ENCODE measurements around the gene MEGF11.

The MEGF11 gene

DNA sequence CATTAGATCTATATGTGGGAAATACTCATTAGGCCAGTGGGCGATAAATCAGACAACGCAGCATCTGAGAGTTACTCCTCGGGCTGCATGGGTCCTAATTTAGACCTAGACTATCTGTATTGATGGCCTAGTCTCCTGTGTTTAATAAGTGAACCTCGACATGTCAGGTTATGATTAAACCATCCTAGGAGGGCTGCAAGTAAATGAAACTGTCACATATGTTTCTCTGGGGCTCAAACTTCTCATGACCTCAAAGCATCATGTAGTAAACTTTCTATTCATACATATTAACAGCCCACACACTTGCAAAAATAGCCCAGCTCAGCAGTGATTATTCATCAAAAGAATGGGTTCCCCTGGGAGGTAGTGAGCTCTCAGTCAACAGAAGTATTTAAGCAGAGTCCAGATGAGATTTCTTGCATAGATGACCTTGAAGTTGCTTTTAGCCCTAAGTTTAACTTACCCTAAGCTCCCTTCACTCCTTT is 332.7 kb downstream of the MEGF11 start:
- H3K9ac ChIP-seq (ENCODE audit: low read length), result no peak overlapping the region
- peaks cover 38% of the 10 kb centered on the region for H3K4me1 ChIP-seq (ENCODE audit: insufficient read depth, low read length, severe bottlenecking)
- no peaks in the 10 kb centered on the region for H3K9me2 ChIP-seq (ENCODE audit: low read depth, low read length)
- no peaks in the 10 kb centered on the region for H3F3A ChIP-seq (ENCODE audit: insufficient read depth, low read length)
- no peak overlapping the region for H3K4me3 ChIP-seq (ENCODE audit: low read depth, low read length, poor library complexity, severe bottlenecking)
- H3K9me3 ChIP-seq (ENCODE audit: low read length), result no peaks in the 10 kb centered on the region
- TF ChIP-seq CTCF (IDR thresholded peaks at IDR 0.05; ENCODE audit: low read length) (no peak), EZH2 (IDR thresholded peaks at IDR 0.05; ENCODE audit: borderline replicate concordance, low read length) (no peak)
- H3K79me2 ChIP-seq (ENCODE audit: insufficient read depth, low read length), result no peaks in the 10 kb centered on the region
- H3K4me2 ChIP-seq (ENCODE audit: low read length), result no peak overlapping the region
- peak overlapping the region; percentile 6 for H3K27ac ChIP-seq (ENCODE audit: low read depth, low read length, poor library complexity, severe bottlenecking)
- no peaks in the 10 kb centered on the region for H4K20me1 ChIP-seq (ENCODE audit: insufficient read depth, low read length)
- no peaks in the 10 kb centered on the region for H3K27me3 ChIP-seq (ENCODE audit: insufficient read depth, low read length)
- H3K36me3 ChIP-seq (ENCODE audit: insufficient read depth, low read length), result peaks cover 33% of the 10 kb centered on the region
- no peak overlapping the region for H2AFZ ChIP-seq (ENCODE audit: low read length)

- Histone ChIP-seq H3K27me3 (ENCODE audit: insufficient read depth, low read length) (no peaks in the 10 kb centered on the region), H3K4me1 (ENCODE audit: insufficient read depth, low read length, severe bottlenecking) (peaks cover 46% of the 10 kb centered on the region), H3K36me3 (ENCODE audit: insufficient read depth, low read length) (peaks cover 28% of the 10 kb centered on the region), H3K9me2 (ENCODE audit: low read depth, low read length) (no peaks in the 10 kb centered on the region), H2AFZ (ENCODE audit: low read length) (no peak overlapping the region), H3F3A (ENCODE audit: insufficient read depth, low read length) (no peaks in the 10 kb centered on the region), H3K4me2 (ENCODE audit: low read length) (no peak overlapping the region), H3K27ac (ENCODE audit: low read depth, low read length, poor library complexity, severe bottlenecking) (no peak overlapping the region), H3K79me2 (ENCODE audit: insufficient read depth, low read length) (no peaks in the 10 kb centered on the region), H4K20me1 (ENCODE audit: insufficient read depth, low read length) (no peaks in the 10 kb centered on the region), H3K9ac (ENCODE audit: low read length) (no peak overlapping the region), H3K4me3 (ENCODE audit: low read depth, low read length, poor library complexity, severe bottlenecking) (no peak overlapping the region), H3K9me3 (ENCODE audit: low read length) (no peaks in the 10 kb centered on the region)
- TF ChIP-seq CTCF (IDR thresholded peaks at IDR 0.05; ENCODE audit: low read length), result no peak
- no peak for TF ChIP-seq EZH2 (IDR thresholded peaks at IDR 0.05; ENCODE audit: borderline replicate concordance, low read length)
Measured at GRCh38 chr15:65920121-65920520, 333.4 kb downstream of the MEGF11 start.

DNA sequence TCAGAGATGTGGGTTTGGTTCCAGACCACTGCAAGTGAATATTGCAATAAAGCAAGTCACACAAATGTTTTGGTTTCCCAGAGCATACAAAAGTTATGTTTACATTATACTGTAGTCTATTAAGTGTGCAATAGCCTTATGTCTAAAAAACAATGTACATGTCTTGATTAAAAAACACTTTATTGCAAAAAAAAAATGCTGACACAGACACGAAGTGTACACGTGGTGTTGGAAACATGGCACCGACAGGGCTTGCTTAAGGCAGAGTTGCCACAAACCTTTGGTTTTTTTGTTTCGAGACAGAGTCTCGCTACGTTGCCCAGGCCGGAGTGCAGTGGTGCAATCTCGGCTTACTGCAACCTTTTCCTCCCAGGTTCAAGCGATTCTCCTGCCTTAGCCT is 334.2 kb downstream of the MEGF11 start:
- Histone ChIP-seq H3F3A (ENCODE audit: insufficient read depth, low read length) (no peaks in the 10 kb centered on the region), H3K4me3 (ENCODE audit: low read depth, low read length, poor library complexity, severe bottlenecking) (no peak overlapping the region), H3K27ac (ENCODE audit: low read depth, low read length, poor library complexity, severe bottlenecking) (no peak overlapping the region), H4K20me1 (ENCODE audit: insufficient read depth, low read length) (no peaks in the 10 kb centered on the region), H3K4me2 (ENCODE audit: low read length) (no peak overlapping the region), H3K4me1 (ENCODE audit: insufficient read depth, low read length, severe bottlenecking) (peaks cover 52% of the 10 kb centered on the region), H3K79me2 (ENCODE audit: insufficient read depth, low read length) (no peaks in the 10 kb centered on the region), H3K9me3 (ENCODE audit: low read length) (no peaks in the 10 kb centered on the region), H2AFZ (ENCODE audit: low read length) (no peak overlapping the region), H3K9me2 (ENCODE audit: low read depth, low read length) (no peaks in the 10 kb centered on the region), H3K36me3 (ENCODE audit: insufficient read depth, low read length) (peaks cover 28% of the 10 kb centered on the region), H3K9ac (ENCODE audit: low read length) (no peak overlapping the region), H3K27me3 (ENCODE audit: insufficient read depth, low read length) (no peaks in the 10 kb centered on the region)
- TF ChIP-seq CTCF (IDR thresholded peaks at IDR 0.05; ENCODE audit: low read length) (no peak), EZH2 (IDR thresholded peaks at IDR 0.05; ENCODE audit: borderline replicate concordance, low read length) (no peak)
